NK-92 (cell line): ENCODE results near the gene DIRAS1.
"Not testable (repeated sequence)": the region's sequence is repeated elsewhere in the genome, so short reads cannot be mapped to it uniquely, and the experiment has no call there.

Experiments used
- DNase-seq: peaks from one replicate; lab custom pipeline; 2025; ENCODE audit not compliant: unreplicated experiment; lab: John Stamatoyannopoulos, UW

Gene DIRAS1

DNA sequence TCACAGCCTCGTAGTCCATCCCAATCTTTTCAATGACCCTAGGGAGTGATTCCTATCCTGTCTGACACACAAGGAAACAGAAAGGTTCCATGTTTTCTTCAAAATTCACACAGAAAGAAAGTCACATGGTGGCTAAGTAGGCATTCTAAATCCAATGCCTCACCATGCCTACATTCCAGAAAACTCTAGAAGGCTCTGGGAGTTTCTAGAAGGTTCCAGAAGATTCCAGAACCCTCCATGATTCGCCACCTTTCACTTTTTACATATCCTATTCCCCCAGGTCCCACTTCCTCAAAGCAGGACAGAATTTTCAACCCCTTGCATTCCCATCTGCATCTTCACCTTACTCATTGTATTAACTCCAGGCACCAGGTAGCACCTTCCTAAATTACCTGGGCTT, 41.7 kb downstream of the DIRAS1 start:
- DNase-seq = no peak

DNA sequence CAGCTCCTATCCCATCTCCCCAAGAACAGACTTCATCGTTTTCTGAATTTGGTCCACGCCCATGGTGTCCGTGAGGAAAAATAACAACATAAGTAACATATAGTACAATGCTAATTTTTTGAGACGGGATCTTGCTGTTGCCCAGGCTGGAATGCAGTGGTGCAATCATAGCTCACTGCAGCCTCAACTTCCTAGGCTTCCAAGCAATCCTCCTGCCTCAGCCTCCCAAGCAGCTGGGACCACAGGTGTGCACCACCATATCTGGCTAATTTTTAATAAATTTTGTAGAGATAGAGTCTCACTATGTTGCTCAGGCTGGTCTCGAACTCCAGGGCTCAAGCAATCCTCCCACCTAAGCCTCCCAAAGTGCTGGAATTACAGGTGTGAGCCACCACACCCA, 42.2 kb downstream of the DIRAS1 start:
- DNase-seq = not testable (repeated sequence)

DNA sequence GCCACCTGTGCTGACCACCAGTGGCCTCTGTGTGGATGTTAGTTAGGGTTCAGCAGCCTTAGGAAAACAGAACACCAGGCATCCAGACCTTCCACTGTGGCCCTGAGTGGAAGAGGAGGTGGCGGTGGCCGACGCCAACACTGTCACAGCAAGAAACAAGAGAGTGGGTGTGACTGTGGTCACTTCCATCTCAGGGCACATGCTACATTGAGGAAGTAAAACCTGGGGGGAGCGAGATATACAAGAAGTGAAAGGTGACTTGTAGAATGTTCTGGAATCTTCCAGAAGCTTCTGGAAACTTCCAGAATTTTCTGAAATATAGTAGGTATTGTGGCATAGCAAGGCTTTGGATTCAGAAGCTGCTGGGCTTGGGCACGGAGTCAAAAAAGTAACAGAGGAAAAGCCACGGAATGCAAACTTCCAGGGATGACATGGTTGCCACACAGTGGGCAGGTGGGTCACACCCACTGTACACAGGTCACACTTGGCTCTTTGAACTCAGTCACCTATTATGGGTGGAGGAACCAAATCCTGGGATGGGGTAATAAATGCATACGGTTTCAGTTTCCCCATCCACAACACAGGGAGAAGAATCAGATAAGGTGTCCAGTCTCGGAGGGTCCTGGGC, 43.0 kb downstream of the DIRAS1 start:
- no peak for DNase-seq

DNA sequence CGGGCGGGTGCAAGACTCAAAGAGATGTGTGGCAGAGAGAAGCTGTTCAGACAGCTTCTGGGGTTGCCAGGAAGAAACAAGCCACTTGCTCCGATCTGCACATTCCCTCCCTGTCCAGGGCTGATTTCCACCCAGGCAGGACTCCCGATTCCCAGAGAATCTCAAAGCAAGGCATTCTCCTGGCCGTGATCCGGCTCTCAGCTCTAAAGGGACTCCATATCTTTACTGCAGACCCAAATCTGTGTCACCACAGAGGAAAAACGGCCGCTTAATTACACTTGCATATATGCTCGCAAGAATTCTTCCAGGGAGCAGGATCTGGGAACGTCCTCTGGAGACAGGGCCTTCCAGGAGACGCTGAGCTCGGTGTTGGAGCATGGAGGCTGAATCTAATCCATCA, 44.3 kb downstream of the DIRAS1 start:
- DNase-seq = no peak

GRCh38 chr19:2675892-2676291, 45.3 kb downstream of the DIRAS1 start:
- DNase-seq = no peak

GRCh38 chr19:2670217-2670616, 51.0 kb downstream of the DIRAS1 start:
- DNase-seq = no peak

- DNase-seq = no peak
Measured at GRCh38 chr19:2668175-2668763, 52.9 kb downstream of the DIRAS1 start.

DNA sequence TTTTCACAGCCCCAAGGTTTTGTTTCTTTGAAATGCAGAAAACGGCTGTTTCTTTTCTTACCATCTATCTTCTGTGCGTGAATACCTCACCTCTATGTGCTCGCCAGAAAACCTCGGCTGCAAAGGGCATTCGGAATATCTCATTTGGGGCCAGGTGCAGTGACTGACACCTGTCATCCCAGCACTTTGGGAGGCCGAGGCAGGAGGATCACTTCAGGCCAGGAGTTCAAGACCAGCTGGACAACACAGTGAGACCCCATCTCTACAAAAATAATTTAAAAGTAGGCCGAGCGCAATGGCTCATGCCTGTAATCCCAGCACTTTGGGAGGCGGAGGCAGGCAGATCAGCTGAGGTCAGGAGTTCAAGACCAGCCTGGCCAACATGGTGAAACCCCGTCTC, 53.8 kb downstream of the DIRAS1 start:
- DNase-seq = not testable (repeated sequence)

DNA sequence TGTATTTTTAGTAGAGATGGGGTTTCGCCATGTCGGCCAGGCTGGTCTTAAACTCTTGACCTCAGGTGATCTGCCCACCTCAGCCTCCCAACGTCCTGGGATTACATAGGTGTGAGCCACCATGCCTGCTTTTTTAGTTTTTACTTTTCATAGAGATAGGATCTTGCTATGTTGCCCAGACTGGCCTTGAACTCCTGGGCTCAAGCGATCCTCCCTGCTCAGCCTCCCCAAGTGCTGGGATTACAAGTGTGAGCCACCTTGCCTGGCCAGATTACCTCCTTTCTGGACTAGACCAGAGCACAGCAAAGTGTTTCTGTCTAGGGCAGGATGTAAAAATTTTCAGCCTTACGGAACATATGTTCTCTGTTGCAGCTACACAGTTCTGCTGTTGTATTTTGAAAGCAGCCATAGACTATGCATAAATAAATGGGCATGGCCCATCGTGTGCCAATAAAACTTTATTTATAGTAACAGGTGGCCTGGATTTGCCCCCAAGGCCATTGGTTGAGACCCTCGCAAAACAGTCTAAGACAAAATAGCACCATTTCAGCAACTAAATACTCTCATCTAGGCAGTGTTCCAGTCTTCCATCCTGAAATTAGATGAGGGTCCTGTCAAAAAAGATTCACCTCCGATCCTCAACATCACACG, 54.7 kb downstream of the DIRAS1 start:
- DNase-seq = no peak

DNA sequence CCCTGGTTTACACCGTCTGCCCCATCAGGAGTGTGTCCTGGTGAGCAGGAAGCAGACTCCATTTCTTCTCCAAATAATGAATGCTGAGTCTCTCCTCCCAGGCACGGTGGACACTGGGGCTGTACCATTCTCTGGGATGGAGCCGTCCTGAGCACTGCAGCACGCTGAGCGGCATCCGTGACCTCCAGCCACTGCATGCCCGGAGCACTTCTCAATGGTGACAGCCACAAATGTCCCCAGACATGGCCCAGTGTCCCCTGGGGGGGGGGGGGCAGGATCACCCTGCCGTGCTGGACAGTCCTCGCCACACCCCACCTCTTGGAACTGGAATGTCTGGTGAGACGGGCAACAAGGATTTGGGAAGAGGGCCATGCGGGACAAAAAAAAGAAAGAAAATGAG, 56.1 kb downstream of the DIRAS1 start:
- no peak for DNase-seq
